Tibial nerve (tissue), 3 donors: ENCODE data around the gene BCORL1.

ENCODE experiments used
- POLR2A ChIP-seq, 2 donors: fragments of 450-650 bp; IDR thresholded peaks; one replicate each; pipeline ENCODE4 v1.6.1; 2017; ENCODE audit warnings: antibody characterized with exemption in 2 of 2, mild to moderate bottlenecking in 2 of 2, moderate library complexity in 2 of 2
- TF ChIP-seq, protein P1 (sequence below), 5 experiments: fragments of 200-600 bp in 3 of 5; fragments of 450-650 bp in 2 of 5; sonication (generic) in 3 of 5; IDR thresholded peaks; one replicate each; pipeline ENCODE4 v1.5.1; 2016 to 2019; ENCODE audit warnings: antibody characterized with exemption in 5 of 5, mild to moderate bottlenecking in 3 of 5, moderate library complexity in 2 of 5

DNA sequence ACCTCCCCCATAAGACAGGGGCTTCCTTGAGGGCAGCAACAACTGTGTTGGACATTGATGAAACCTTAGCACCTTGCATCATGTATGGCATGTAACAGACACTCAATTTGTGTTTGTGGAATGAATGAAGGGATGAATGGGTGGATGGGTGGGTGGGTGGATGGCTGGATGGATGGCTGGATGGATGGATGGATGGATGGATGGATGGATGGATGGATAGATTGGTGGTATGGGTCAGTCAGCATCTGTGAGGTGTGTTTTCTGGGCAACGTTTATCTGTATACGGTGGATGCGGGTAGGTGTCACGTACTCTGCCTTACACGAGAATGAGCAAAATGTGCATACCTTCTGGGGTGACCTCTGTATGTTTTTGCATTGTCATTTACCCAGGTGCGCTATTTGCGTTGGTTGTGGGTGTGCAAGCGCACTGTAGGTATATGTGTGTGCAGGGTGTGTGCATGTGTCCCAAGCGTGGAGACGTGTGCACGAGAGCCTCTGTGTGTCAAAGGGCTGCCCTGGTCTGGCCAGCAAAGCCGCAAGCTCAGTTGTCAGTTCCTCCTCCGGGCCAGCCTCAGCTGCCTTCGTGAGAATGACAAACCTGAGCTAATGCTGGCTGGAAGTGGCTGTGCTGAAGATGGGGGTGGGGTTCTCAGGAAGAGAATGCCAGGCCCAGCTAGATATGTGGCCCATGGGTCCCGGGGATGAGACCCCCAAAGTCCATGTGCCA lies 101.4 kb downstream of the BCORL1 start:
- TF ChIP-seq, protein P1, sequence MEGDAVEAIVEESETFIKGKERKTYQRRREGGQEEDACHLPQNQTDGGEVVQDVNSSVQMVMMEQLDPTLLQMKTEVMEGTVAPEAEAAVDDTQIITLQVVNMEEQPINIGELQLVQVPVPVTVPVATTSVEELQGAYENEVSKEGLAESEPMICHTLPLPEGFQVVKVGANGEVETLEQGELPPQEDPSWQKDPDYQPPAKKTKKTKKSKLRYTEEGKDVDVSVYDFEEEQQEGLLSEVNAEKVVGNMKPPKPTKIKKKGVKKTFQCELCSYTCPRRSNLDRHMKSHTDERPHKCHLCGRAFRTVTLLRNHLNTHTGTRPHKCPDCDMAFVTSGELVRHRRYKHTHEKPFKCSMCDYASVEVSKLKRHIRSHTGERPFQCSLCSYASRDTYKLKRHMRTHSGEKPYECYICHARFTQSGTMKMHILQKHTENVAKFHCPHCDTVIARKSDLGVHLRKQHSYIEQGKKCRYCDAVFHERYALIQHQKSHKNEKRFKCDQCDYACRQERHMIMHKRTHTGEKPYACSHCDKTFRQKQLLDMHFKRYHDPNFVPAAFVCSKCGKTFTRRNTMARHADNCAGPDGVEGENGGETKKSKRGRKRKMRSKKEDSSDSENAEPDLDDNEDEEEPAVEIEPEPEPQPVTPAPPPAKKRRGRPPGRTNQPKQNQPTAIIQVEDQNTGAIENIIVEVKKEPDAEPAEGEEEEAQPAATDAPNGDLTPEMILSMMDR (IDR thresholded peaks at IDR 0.05), result no peak
- TF ChIP-seq POLR2A (IDR thresholded peaks at IDR 0.05), result no peak
